ENCODE measurements around the gene NDUFS4. TPM values are rescaled to one million over a fixed set of nuclear protein-coding genes. Genes with fewer than 3 reads are reported as not detected.

NDUFS4 gene
- total and polyA plus RNA-seq, 9 of the 15 experiments (the other 6 are each of a cell fraction or from before 2014, with no cell fraction given), result 68.7 to 313 (median 113) TPM

DNA sequence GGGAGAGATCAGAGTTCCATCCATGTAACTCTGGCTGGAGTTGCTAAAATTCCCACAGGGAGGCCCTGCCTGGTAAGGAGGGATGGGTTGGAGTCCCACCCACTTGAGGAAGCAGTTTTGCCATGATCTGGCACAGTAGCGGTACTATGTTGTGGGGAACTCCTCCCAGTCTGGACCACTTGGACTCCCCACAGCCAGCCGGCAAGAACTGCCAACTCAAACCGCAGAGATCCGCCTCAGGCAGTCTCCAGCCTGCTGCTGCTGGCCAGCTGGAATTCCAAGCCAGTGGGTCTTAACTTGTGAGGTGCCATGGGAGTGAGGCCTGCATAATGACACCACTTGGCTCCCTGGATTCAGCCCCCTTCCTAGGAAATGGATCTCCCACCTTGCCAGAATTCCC, 151.9 kb downstream of the NDUFS4 start:
- BruUV-seq (replicated peaks), result no TSS peak
- H3K4me3 ChIP-seq, result no peak overlapping the region
- POLR2A ChIA-PET, result no interaction called here
- intact Hi-C loops (cut with micrococcal nuclease) (no loop called here), in situ Hi-C loops (cut with MboI) (no loop called here)
- H3K79me2 ChIP-seq (ENCODE audit: control insufficient read depth, insufficient read depth, low read length), result no peaks in the 10 kb centered on the region
- H3K9ac ChIP-seq (ENCODE audit: insufficient read depth in 1 of 2, low read depth in 2 of 2, low read length in 2 of 2), result no peak overlapping the region
- no peak for DNase-seq (ENCODE audit: extremely low read depth in 1 of 4, low spot score in 3 of 4)
- no peaks in the 10 kb centered on the region for H3K36me3 ChIP-seq (ENCODE audit: control insufficient read depth, insufficient read depth, low read length)
- H3K27me3 ChIP-seq (ENCODE audit: control insufficient read depth in 2 of 2, insufficient read depth in 2 of 2, low read length in 2 of 2), result peaks cover 0 to 12% of the 10 kb centered on the region in 2 experiments; a peak in 2 of 5 replicates
- no peaks in the 10 kb centered on the region for H3K4me1 ChIP-seq (replicated peaks in 1 of 2; ENCODE audit: control insufficient read depth in 2 of 2, insufficient read depth in 2 of 2, low read length in 2 of 2)
- H3K9me1 ChIP-seq (ENCODE audit: control insufficient read depth, insufficient read depth, low read length), result no peaks in the 10 kb centered on the region
- CTCF ChIA-PET (ENCODE audit: low intra/inter-chr PET ratio), result no interaction called here
- TF ChIP-seq ZNF561 (CRISPR knock-in tag; conservative IDR thresholded peaks at IDR 0.05) (no peak), SP1 (CRISPR knock-in tag; IDR thresholded peaks at IDR 0.05) (no peak), ZKSCAN3 (CRISPR knock-in tag; IDR thresholded peaks at IDR 0.05) (no peak), ETV1 (tag; conservative IDR thresholded peaks at IDR 0.05; ENCODE audit: low read depth) (no peak), ZEB2 (IDR thresholded peaks at IDR 0.05) (no peak), ZNF140 (CRISPR knock-in tag; IDR thresholded peaks at IDR 0.05) (no peak), EP400 (IDR thresholded peaks at IDR 0.05) (no peak), SRSF7 (optimal IDR thresholded peaks at IDR 0.05; ENCODE audit: low read depth, low read length) (no peak), RFX5 (IDR thresholded peaks at IDR 0.05; ENCODE audit: low read depth, low read length) (no peak), SLC30A9 (CRISPR knock-in tag; IDR thresholded peaks at IDR 0.05) (no peak), TCF3 (CRISPR knock-in tag; IDR thresholded peaks at IDR 0.05) (no peak)
- FAIRE-seq, result no peak
- no peak overlapping the region for H3K4me2 ChIP-seq (ENCODE audit: insufficient read depth, low read length)
- no peaks in the 10 kb centered on the region for H3K9me3 ChIP-seq (replicated peaks; ENCODE audit: control insufficient read depth, insufficient read depth, low read depth, low read length)
- WGBS (ENCODE audit: insufficient coverage, low coverage, missing lambda C conversion rate), result 3% methylated on average over 4 of the region's 4 CpGs
- no peaks in the 10 kb centered on the region for H4K20me1 ChIP-seq (replicated peaks; ENCODE audit: control insufficient read depth, insufficient read depth, low read length)
- no peak overlapping the region for H3K27ac ChIP-seq (ENCODE audit: extremely low read depth, low read depth, low read length)
- H2AFZ ChIP-seq (ENCODE audit: low read depth, low read length), result no peak overlapping the region
- no peak for ATAC-seq
